Measurements from ENCODE around the gene DNAH7.
"Not testable (repeated sequence)": the region's sequence is repeated elsewhere in the genome, so short reads cannot be mapped to it uniquely, and the experiment has no call there.

The DNAH7 gene

DNA sequence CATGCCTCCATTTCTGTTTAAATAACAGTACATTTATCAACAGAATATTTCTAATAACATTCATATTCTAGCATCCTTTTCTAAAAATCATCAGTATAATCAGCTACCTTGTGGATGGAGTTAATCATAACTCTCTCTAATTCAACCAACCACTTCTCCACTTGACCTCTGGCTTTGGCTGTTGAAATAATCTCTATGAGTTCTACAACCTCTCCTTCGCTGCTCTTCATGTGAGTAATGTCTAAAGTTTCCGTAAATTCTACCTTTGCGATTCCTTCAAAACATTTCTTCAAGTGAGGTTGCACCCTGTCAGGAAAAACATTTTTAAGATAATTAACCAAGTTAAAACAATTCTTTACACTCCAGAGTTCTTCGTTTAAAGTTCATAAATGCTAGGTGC lies 134.2 kb downstream of the DNAH7 start:
- no peaks in the 10 kb centered on the region for H4K20me1 ChIP-seq
- H3K4me3 ChIP-seq, result no peak overlapping the region
- H3K27ac ChIP-seq, result no peak overlapping the region
- H3K9ac ChIP-seq, result no peak overlapping the region
- H3K4me1 ChIP-seq, result no peaks in the 10 kb centered on the region
- TF ChIP-seq Cebpa-rat (IDR thresholded peaks at IDR 0.05), result no peak
- H3K4me2 ChIP-seq, result no peak overlapping the region
- H3K9me3 ChIP-seq, result no peaks in the 10 kb centered on the region
- no peaks in the 10 kb centered on the region for H3K27me3 ChIP-seq
- no peaks in the 10 kb centered on the region for H3K36me3 ChIP-seq

DNA sequence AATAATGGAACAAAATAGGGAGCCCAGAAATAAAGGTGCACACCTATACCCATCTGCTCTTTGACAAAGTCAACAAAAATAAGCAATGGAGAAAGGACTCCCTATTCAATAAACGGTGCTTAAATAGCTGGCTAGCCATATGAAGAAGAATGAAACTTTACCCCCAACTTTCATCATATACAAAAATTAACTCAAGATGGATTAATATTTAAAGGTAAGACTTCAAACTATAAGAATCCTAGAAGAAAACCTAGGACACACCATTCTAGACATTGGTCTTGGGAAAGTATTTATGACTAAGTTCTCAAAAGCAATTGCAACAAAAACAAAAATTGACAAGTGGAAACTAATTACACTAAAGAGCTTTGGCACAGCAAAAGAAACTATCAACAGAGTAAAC lies 139.1 kb downstream of the DNAH7 start:
- H3K4me3 ChIP-seq, result no peak overlapping the region
- no peaks in the 10 kb centered on the region for H4K20me1 ChIP-seq
- no peaks in the 10 kb centered on the region for H3K27me3 ChIP-seq
- H3K4me2 ChIP-seq, result no peak overlapping the region
- H3K36me3 ChIP-seq, result no peaks in the 10 kb centered on the region
- no peaks in the 10 kb centered on the region for H3K9me3 ChIP-seq
- no peak for TF ChIP-seq Cebpa-rat (IDR thresholded peaks at IDR 0.05)
- no peak overlapping the region for H3K27ac ChIP-seq
- H3K9ac ChIP-seq, result no peak overlapping the region
- peaks cover 7% of the 10 kb centered on the region; the same call in 1 of the 2 replicates for H3K4me1 ChIP-seq

DNA sequence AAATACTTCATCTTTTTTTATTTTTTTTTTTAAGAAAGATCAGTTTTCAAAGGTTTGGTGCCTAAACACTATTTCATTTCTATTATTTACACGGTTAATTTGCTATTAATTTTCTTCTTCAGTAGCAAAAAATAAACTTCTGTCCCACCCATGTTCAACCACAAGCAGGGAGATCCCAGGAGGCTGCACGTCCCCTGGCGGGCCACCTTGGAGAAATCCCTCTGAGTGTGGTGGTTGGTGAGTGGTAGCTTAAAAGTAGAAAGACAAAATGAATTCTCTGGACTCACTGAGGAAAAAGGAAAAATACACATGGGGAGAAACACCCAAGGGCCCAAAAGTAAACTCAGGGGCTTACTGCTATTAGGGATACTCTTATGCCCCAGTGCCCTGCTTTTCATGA lies 143.5 kb downstream of the DNAH7 start:
- no peaks in the 10 kb centered on the region for H3K27me3 ChIP-seq
- H3K4me2 ChIP-seq, result no peak overlapping the region

DNA sequence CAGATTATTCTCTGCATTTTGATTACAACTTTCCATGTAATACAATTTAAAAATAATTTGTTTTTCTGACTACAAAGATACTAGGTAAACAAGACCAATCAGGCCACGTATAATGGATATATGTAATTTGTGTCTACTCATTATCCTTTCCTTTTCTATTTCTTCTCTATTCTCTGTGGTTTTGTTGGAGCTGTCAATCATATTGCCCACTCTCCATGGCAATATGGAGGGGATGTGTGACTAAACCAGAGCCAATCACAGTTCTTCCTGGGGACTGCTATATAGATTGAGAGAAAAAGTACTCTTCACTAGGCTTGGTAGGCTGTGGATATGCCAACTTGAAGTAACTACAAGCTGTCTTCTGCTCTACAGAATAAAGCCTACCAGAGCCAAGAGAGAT lies 144.7 kb downstream of the DNAH7 start:
- TF ChIP-seq Cebpa-rat (IDR thresholded peaks at IDR 0.05), result no peak
- Histone ChIP-seq H3K36me3 (no peaks in the 10 kb centered on the region), H4K20me1 (no peaks in the 10 kb centered on the region), H3K4me2 (no peak overlapping the region), H3K9ac (no peak overlapping the region), H3K27ac (no peak overlapping the region), H3K4me1 (peaks cover 7% of the 10 kb centered on the region; the same call in 1 of the 2 replicates), H3K9me3 (no peaks in the 10 kb centered on the region), H3K4me3 (no peak overlapping the region), H3K27me3 (no peaks in the 10 kb centered on the region)

More for the DNA sequence above, 143.5 kb downstream of the DNAH7 start:
- Histone ChIP-seq H4K20me1 (no peaks in the 10 kb centered on the region), H3K27ac (no peak overlapping the region), H3K4me3 (no peak overlapping the region), H3K4me1 (peaks cover 7% of the 10 kb centered on the region; the same call in 1 of the 2 replicates), H3K9ac (no peak overlapping the region), H3K36me3 (no peaks in the 10 kb centered on the region), H3K9me3 (no peaks in the 10 kb centered on the region)
- no peak for TF ChIP-seq Cebpa-rat (IDR thresholded peaks at IDR 0.05)

DNA sequence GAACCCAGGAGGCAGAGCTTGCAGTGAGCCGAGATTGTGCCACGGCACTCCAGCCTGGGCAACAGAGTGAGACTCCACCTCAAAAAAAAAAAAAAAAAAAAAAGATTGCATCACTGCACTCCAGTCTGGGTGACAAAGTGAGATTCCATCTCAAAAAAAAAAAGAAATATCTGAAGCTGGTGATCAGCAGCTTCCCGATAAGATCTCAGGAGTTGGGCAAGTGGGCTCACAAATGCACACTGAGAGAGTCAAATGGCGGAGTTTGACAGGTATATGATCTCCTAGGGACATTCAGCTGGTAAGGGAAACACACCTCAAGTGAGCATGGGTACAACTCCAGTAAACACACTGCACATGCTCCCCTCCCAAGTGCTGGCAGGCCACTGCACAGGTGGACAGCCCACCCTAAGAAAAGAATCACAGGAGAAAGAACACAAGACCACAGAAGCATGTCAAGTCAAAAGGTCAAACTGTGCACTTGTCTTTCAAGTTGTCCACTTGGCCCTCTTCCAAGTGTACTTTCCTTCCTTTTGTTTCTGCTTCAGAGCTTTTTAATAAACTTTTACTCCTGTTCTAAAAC lies 151.5 kb downstream of the DNAH7 start:
- H4K20me1 ChIP-seq, H3K27me3 ChIP-seq, H3K4me1 ChIP-seq, H3K36me3 ChIP-seq, H3K4me3 ChIP-seq, H3K9me3 ChIP-seq, H3K9ac ChIP-seq, H3K27ac ChIP-seq: not testable (repeated sequence)
- peak overlapping the region; percentile 18; the same call in 1 of the 2 replicates for H3K4me2 ChIP-seq

DNA sequence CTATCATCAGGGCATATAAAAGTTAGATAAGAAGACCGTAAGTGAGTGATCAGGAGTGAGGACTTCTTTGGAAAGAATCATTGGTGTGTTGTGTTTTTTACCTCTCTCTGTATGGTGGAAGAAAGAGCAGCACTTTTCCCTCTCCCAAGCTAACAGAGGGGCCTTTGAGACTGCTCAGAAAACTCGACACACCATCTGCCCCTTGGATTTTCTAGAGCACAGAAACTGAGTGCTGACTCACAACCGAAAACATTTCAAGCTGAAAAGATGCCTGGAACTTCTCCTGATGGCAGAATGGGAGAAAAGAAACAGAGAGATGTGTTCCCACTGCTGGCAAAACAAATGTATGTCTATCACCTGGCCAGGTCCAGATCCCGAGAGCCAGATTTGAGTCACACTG lies 156.6 kb downstream of the DNAH7 start:
- Histone ChIP-seq H3K27ac (no peak overlapping the region), H3K9me3 (no peaks in the 10 kb centered on the region), H3K36me3 (no peaks in the 10 kb centered on the region), H4K20me1 (no peaks in the 10 kb centered on the region), H3K4me2 (no peak overlapping the region), H3K27me3 (no peaks in the 10 kb centered on the region), H3K4me1 (no peaks in the 10 kb centered on the region; the same call in 1 of the 2 replicates), H3K4me3 (no peak overlapping the region), H3K9ac (no peak overlapping the region)
- no peak for TF ChIP-seq Cebpa-rat (IDR thresholded peaks at IDR 0.05)

DNA sequence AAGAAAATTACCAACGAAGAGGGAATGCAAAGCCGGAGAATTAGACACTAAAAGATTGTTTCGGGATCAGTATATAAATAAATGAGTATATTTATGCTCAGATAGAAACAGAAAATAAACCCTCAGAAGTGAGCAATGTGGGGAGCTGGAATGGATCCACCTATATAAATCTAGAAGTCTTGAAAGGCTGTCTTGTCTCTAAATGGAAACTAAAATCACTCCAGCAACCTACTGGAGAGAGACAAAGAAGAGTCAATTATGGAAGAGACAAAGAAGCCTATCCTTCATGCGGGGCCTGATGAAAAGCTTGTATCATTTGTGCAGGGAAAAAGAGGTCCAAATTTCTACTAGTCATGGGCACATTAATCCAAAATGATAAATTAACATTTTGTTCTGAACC lies 158.1 kb downstream of the DNAH7 start:
- Histone ChIP-seq H3K9ac (no peak overlapping the region), H3K27me3 (no peaks in the 10 kb centered on the region), H3K4me3 (no peak overlapping the region), H3K9me3 (no peaks in the 10 kb centered on the region), H3K36me3 (no peaks in the 10 kb centered on the region), H4K20me1 (no peaks in the 10 kb centered on the region), H3K4me2 (no peak overlapping the region), H3K27ac (no peak overlapping the region), H3K4me1 (no peaks in the 10 kb centered on the region)
- no peak for TF ChIP-seq Cebpa-rat (IDR thresholded peaks at IDR 0.05)

DNA sequence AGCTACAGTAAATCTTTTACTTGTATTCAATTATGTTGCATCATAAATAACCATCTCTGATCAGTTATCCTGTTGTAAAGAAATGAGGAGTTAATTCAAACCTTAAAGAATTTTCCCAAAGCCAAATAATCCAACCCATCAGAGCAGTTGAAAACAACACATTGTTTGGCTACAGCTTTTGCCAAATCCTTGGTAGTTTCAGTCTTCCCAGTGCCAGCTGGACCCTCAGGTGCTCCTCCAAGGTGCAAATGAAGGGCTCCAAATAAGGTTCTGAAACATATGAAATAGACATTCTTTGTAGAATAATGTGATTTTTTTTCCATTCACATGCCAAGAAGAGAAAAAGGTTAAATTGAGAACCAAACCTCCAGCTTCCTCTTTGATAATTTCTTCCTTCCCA lies 158.7 kb downstream of the DNAH7 start:
- H3K9me3 ChIP-seq, result no peaks in the 10 kb centered on the region
- no peak overlapping the region for H3K27ac ChIP-seq
- no peak overlapping the region for H3K4me2 ChIP-seq
- no peak overlapping the region for H3K9ac ChIP-seq
- TF ChIP-seq Cebpa-rat (IDR thresholded peaks at IDR 0.05), result no peak
- no peaks in the 10 kb centered on the region for H3K27me3 ChIP-seq
- H3K36me3 ChIP-seq, result no peaks in the 10 kb centered on the region
- no peaks in the 10 kb centered on the region for H3K4me1 ChIP-seq
- H3K4me3 ChIP-seq, result no peak overlapping the region
- H4K20me1 ChIP-seq, result no peaks in the 10 kb centered on the region

DNA sequence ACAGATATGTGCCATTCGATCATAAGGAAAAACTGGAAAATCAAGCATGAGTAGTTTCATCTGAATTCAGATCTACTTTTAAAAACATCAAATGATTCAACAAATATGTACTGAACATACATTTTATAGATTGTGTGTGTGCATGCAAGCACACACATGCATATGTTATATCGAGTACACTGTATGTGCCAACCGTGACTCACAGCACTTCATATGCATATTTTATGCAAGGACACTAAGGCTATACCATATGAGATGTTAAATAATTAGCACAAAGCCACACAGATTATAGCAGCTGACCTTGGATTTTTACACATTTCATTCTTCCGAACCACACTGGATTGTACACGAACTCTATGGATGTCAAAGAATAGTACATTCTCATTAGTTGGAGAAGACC lies 161.2 kb downstream of the DNAH7 start:
- Histone ChIP-seq H4K20me1 (no peaks in the 10 kb centered on the region), H3K4me2 (no peak overlapping the region), H3K9me3 (no peaks in the 10 kb centered on the region), H3K4me1 (no peaks in the 10 kb centered on the region), H3K27me3 (no peaks in the 10 kb centered on the region), H3K9ac (no peak overlapping the region), H3K36me3 (no peaks in the 10 kb centered on the region), H3K27ac (no peak overlapping the region), H3K4me3 (no peak overlapping the region)
- TF ChIP-seq Cebpa-rat (IDR thresholded peaks at IDR 0.05), result no peak

DNA sequence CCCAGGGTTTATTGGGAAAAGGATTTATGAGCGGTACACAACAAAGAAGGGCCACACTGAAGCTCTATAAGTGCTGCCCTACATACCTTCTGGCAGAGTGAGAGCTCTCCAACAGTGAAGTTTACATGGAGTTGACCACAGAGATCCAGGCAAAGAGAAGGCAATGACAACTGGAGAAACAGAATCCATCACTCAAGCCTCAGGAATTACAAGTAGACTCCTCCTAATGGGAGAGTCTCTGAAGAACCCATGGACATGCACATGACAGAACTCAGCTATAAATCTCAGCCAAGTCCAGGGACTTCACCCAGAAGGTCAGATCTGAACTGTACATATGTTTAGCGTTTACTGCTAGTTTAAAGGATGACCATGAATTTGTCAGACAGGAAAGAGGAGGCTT lies 164.7 kb downstream of the DNAH7 start:
- no peak overlapping the region for H3K9ac ChIP-seq
- no peak overlapping the region for H3K4me2 ChIP-seq

DNA sequence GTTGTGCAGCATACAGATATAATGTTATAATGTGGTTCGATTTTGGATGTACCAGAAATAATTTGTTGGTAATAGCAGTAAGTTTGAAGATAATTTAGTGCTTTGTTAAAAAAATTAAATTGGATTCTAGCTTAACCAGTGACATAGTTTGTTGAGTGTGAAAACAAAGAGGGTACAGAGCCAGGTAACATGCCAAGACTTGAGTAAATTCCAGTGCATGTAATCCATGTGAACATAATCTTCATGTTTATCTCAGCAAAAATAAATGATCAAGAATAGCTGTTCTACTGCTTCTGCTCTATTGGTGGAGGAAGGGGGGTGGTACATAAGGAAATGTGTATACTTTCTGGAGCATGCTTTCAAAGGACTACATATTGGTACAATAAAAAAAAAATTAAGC lies 165.8 kb downstream of the DNAH7 start:
- H3K36me3 ChIP-seq, result no peaks in the 10 kb centered on the region
- H3K27me3 ChIP-seq, result no peaks in the 10 kb centered on the region
- no peaks in the 10 kb centered on the region for H3K9me3 ChIP-seq
- H3K4me1 ChIP-seq, result no peaks in the 10 kb centered on the region
- no peak overlapping the region for H3K9ac ChIP-seq
- H4K20me1 ChIP-seq, result no peaks in the 10 kb centered on the region
- H3K4me3 ChIP-seq, result no peak overlapping the region
- no peak overlapping the region for H3K4me2 ChIP-seq
- TF ChIP-seq Cebpa-rat (IDR thresholded peaks at IDR 0.05), result no peak
- H3K27ac ChIP-seq, result no peak overlapping the region

More for the DNA sequence above, 164.7 kb downstream of the DNAH7 start:
- no peaks in the 10 kb centered on the region for H3K4me1 ChIP-seq
- H3K27ac ChIP-seq, result no peak overlapping the region
- no peaks in the 10 kb centered on the region for H3K9me3 ChIP-seq
- TF ChIP-seq Cebpa-rat (IDR thresholded peaks at IDR 0.05), result no peak
- H3K36me3 ChIP-seq, result no peaks in the 10 kb centered on the region
- H4K20me1 ChIP-seq, result no peaks in the 10 kb centered on the region
- H3K27me3 ChIP-seq, result no peaks in the 10 kb centered on the region
- H3K4me3 ChIP-seq, result no peak overlapping the region

Data from BLaER1 (cell line).